Measurements from ENCODE around the gene PPP1R37. TPM values are rescaled to one million over a fixed set of nuclear protein-coding genes. Genes with fewer than 3 reads are reported as not detected.
A peak's percentile ranks its signal among the peaks of the same experiment; 100 is the strongest.

The PPP1R37 gene
- total RNA-seq, 4 donors from 2014 or later = 37.4 to 55.2 (median 52.1) TPM

- intact Hi-C loops (cut with DNase I; ENCODE audit: low total_unique reads) = no loop called here
- 79 to 82% methylated on average over 9 to 11 of the region's 12 CpGs for WGBS, 2 donors
- no peak overlapping the region for H3K4me3 ChIP-seq (ENCODE audit: low read depth, poor library complexity, severe bottlenecking)
- TF ChIP-seq POLR2A (IDR thresholded peaks at IDR 0.05) = no peak
- TF ChIP-seq, protein P1, sequence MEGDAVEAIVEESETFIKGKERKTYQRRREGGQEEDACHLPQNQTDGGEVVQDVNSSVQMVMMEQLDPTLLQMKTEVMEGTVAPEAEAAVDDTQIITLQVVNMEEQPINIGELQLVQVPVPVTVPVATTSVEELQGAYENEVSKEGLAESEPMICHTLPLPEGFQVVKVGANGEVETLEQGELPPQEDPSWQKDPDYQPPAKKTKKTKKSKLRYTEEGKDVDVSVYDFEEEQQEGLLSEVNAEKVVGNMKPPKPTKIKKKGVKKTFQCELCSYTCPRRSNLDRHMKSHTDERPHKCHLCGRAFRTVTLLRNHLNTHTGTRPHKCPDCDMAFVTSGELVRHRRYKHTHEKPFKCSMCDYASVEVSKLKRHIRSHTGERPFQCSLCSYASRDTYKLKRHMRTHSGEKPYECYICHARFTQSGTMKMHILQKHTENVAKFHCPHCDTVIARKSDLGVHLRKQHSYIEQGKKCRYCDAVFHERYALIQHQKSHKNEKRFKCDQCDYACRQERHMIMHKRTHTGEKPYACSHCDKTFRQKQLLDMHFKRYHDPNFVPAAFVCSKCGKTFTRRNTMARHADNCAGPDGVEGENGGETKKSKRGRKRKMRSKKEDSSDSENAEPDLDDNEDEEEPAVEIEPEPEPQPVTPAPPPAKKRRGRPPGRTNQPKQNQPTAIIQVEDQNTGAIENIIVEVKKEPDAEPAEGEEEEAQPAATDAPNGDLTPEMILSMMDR (IDR thresholded peaks at IDR 0.05) = no peak
- no peak for DNase-seq (ENCODE audit: low spot score in 2 of 2)
Measured at GRCh38 chr19:45159210-45159970, 66.4 kb downstream of the PPP1R37 start.

DNA sequence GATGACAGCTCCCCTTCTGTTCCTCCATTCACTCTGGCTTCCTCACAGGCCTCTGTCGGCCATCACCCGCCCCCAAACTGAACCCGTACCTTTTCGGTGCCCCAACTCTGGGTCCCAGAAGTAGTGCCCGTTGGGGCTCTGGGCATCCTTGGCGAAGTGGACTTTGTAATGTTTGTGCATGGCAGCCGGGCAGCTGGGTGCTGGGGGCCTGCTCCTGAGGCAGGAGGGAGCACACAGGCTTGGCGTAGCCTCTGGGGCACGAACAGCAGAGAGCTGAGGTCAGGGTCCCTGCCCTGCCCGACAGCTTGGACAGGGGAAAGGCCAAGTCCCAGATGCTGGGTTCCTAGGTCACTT is 67.0 kb downstream of the PPP1R37 start:
- TF ChIP-seq, protein P1 (IDR thresholded peaks at IDR 0.05) = no peak
- TF ChIP-seq POLR2A (IDR thresholded peaks at IDR 0.05) = no peak
- DNase-seq (ENCODE audit: low spot score in 2 of 2) = no peak
- intact Hi-C loops (cut with DNase I; ENCODE audit: low total_unique reads) = no loop called here
- 80 to 82% methylated on average over 10 of the region's 10 CpGs for WGBS, 2 donors
- no peak overlapping the region for H3K4me3 ChIP-seq (ENCODE audit: low read depth, poor library complexity, severe bottlenecking)

GRCh38 chr19:45160870-45161737 is 68.1 kb downstream of the PPP1R37 start, which contains the start of gene NKPD1:
Gene NKPD1 (minus strand): TSS chr19:45160982. CDS start chr19:45160150, 832 bp downstream.
- 26 to 40% methylated on average over 15 to 16 of the region's 29 CpGs for WGBS, 2 donors
- no peak within 1 kb of the TSS for H3K4me3 ChIP-seq (ENCODE audit: low read depth, poor library complexity, severe bottlenecking)
- TF ChIP-seq, protein P1 (IDR thresholded peaks at IDR 0.05) = no peak
- no peak for TF ChIP-seq POLR2A (IDR thresholded peaks at IDR 0.05)
- intact Hi-C loops (cut with DNase I; ENCODE audit: low total_unique reads) = no loop called here
- DNase-seq (ENCODE audit: low spot score in 2 of 2) = peak in 1 of 2 donors; percentile 91

- TF ChIP-seq, protein P1 (IDR thresholded peaks at IDR 0.05) = no peak
- no peak for TF ChIP-seq POLR2A (IDR thresholded peaks at IDR 0.05)
- DNase-seq (ENCODE audit: low spot score in 2 of 2) = no peak
- intact Hi-C loops (cut with DNase I; ENCODE audit: low total_unique reads) = no loop called here
- 26% methylated on average over 12 to 21 of the region's 32 CpGs for WGBS, 2 donors
- H3K4me3 ChIP-seq (ENCODE audit: low read depth, poor library complexity, severe bottlenecking) = no peak overlapping the region
Measured at GRCh38 chr19:45161738-45162607, 69.0 kb downstream of the PPP1R37 start.

DNA sequence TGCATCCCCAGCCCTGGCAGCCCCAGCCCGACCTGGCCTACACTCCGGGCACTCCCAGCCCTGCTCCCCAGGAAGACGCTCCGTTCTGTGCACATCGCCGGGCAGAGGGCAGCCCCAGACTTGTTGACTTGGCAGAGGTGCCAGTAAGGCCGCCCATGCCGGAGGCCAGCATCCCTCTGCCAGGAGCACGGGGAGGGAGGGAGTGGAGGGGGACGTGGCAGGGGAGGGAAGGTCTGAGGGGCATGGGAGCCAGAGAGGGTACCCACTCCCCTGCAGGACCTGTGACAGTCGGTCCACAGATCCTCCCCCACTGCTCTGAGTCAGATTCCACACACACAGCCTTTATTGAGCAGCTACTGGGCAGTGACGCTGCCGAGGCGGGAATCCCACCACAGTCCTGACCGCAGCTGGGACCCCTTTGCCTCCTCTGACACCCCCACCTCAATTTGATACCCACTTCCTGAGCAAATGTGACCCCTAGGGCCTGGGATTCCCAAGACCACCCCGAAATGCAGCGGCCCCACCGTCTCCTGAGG is 69.7 kb downstream of the PPP1R37 start:
- peak; percentile 67 to 90 for DNase-seq (ENCODE audit: low spot score in 2 of 2)
- 39 to 41% methylated on average over 15 to 18 of the region's 18 CpGs for WGBS, 2 donors

More for the DNA sequence above, 69.7 kb downstream of the PPP1R37 start:
- intact Hi-C loops (cut with DNase I; ENCODE audit: low total_unique reads) = no loop called here
- H3K4me3 ChIP-seq (ENCODE audit: low read depth, poor library complexity, severe bottlenecking) = no peak overlapping the region
- TF ChIP-seq, protein P1 (IDR thresholded peaks at IDR 0.05) = no peak
- TF ChIP-seq POLR2A (IDR thresholded peaks at IDR 0.05) = no peak

All from lower leg skin (tissue), 4 donors.